Hematopoietic multipotent progenitor cell treated with erythropoietin and hydrocortisone succinate and interleukin-3 and kit ligand, for 6 days (in vitro differentiated cells): ENCODE measurements around the gene TNRC6B.
"Not testable (repeated sequence)": the region's sequence is repeated elsewhere in the genome, so short reads cannot be mapped to it uniquely, and the experiment has no call there.

Source experiments
- DNase-seq: peaks from one replicate; pipeline ENCODE4 v3.0.0-alpha.2; 2015

TNRC6B gene

GRCh38 chr22:40182231-40182835, 4.6 kb downstream of the TNRC6B start:
- DNase-seq = no peak

GRCh38 chr22:40183029-40183581, 5.4 kb downstream of the TNRC6B start:
- DNase-seq = peak; percentile 62

- not testable (repeated sequence) for DNase-seq
Measured at GRCh38 chr22:40183603-40184002, 5.9 kb downstream of the TNRC6B start.

GRCh38 chr22:40187389-40187788, 9.7 kb downstream of the TNRC6B start:
- DNase-seq = no peak

GRCh38 chr22:40189997-40190396, 12.3 kb downstream of the TNRC6B start:
- DNase-seq = peak; percentile 79

- DNase-seq = peak; percentile 96
Measured at GRCh38 chr22:40190501-40190900, 12.8 kb downstream of the TNRC6B start.

- DNase-seq = peak; percentile 62
Measured at GRCh38 chr22:40193429-40194421, 16.0 kb downstream of the TNRC6B start.

- DNase-seq = no peak
Measured at GRCh38 chr22:40194656-40195055, 16.9 kb downstream of the TNRC6B start.

- peak; percentile 34 for DNase-seq
Measured at GRCh38 chr22:40196628-40197360, 19.1 kb downstream of the TNRC6B start.

- DNase-seq = not testable (repeated sequence)
Measured at GRCh38 chr22:40197421-40197820, 19.7 kb downstream of the TNRC6B start.

- DNase-seq = no peak
Measured at GRCh38 chr22:40198733-40199132, 21.0 kb downstream of the TNRC6B start.

GRCh38 chr22:40199223-40199622, 21.5 kb downstream of the TNRC6B start:
- DNase-seq = no peak

- DNase-seq = no peak
Measured at GRCh38 chr22:40199852-40200251, 22.1 kb downstream of the TNRC6B start.

- DNase-seq = no peak
Measured at GRCh38 chr22:40200795-40201530, 23.2 kb downstream of the TNRC6B start.

- peak; percentile 49 for DNase-seq
Measured at GRCh38 chr22:40202225-40202944, 24.7 kb downstream of the TNRC6B start.

GRCh38 chr22:40203572-40203971, 25.8 kb downstream of the TNRC6B start:
- DNase-seq = no peak

GRCh38 chr22:40204321-40205116, 26.8 kb downstream of the TNRC6B start:
- DNase-seq = no peak

- no peak for DNase-seq
Measured at GRCh38 chr22:40206561-40206960, 28.8 kb downstream of the TNRC6B start.

GRCh38 chr22:40210818-40211217, 33.1 kb downstream of the TNRC6B start:
- peak; percentile 19 for DNase-seq

GRCh38 chr22:40211476-40212054, 33.8 kb downstream of the TNRC6B start:
- no peak for DNase-seq
